GM19395 (cell line): ENCODE data around the gene GTF3C5.
"Not testable (repeated sequence)": the region's sequence is repeated elsewhere in the genome, so short reads cannot be mapped to it uniquely, and the experiment has no call there.

Experiments used
- ATAC-seq: cut with Tn5 transposase; IDR thresholded peaks from one replicate; pipeline ENCODE4 v1.9.1; 2021; ENCODE audit warnings: mild to moderate bottlenecking, moderate library complexity; ENCODE audit not compliant: unreplicated experiment

GTF3C5 gene

DNA sequence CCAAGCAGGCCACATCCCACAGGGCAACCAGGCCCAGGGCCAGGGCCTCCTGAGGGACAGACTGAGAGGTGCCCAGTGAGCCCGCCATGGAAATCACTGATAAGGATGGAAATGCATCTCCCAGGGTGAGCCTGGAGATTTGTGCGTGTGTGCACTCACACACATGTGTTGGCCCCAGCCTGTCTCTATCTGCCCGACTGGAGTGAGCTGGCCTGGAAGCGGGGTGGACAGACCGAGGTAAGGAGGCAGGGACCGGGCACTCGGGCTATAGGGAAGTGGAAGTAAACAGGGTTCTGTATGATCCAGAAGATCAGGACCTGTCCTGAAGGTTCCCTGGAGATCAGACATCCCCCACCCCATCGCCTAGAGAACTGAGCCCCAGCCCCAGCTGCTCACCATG, 34.9 kb upstream of the GTF3C5 start:
- no peak for ATAC-seq

DNA sequence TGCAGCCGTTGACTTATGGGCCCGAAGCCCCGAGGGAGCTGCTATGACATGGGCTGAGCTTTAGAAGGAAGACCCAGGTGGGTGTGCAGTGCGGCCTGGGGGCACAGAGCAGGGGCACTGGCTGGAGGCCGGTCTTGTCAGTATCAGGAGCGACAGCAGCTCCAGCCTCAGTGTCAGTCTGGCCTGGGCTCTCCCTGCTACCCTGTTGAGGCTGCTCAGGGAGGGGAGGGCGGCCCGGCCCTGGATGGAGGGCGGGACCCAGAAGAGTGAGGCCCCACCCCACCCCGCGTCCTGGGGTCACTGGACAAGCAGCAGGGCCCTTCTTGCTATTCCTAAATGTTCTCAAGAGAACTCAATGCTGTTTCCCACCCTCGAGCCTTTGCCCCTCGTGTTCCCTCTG, 34.3 kb upstream of the GTF3C5 start:
- no peak for ATAC-seq

GRCh38 chr9:132997591-132997990, 33.2 kb upstream of the GTF3C5 start:
- no peak for ATAC-seq

- not testable (repeated sequence) for ATAC-seq
Measured at GRCh38 chr9:132998221-132998620, 32.6 kb upstream of the GTF3C5 start.

GRCh38 chr9:132998831-132999635, 31.8 kb upstream of the GTF3C5 start:
- ATAC-seq = no peak

DNA sequence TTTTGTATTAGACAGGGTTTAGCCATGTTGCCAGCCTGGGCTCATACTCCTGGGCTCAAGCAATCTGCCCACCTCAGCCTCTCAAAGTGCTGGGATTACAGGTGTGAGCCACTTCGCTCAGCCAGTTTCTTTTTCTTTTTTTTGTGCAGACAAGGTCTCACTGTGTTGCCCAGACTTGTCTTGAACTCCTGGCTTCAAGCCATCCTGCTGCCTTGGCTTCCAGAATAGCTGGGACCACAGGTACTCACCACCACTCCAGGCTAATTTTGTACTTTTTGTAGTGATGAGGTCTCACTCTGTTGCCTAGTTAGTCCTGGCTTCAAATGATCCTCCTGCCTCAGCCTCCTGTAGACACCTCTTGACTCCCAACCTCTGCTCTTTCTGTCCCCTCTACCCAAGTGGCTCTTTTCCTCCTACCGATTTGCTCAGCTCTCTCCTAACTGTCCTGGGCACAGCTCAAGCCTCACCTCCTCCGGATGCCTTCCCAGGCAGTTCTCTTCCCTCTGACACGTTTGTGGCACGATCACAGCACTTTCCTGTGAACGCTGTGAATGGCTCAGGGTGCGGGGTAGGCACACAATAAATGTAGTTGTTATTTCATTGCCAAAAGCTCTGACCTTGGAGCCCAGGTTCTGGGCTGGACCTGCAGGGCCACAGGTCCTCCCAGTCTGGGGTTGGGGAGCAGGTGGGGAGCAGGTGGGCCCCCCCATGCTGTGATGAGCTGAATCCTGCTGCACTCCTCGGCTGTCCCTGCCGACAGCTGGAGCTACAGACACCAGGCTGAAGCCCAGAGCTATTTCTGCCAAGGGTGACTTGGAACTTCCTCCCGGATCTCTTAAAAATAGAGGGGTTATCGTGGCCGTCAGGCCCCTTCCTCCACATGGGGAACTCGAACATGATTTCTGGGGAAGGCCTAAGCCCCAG, 28.4 kb upstream of the GTF3C5 start:
- no peak for ATAC-seq

DNA sequence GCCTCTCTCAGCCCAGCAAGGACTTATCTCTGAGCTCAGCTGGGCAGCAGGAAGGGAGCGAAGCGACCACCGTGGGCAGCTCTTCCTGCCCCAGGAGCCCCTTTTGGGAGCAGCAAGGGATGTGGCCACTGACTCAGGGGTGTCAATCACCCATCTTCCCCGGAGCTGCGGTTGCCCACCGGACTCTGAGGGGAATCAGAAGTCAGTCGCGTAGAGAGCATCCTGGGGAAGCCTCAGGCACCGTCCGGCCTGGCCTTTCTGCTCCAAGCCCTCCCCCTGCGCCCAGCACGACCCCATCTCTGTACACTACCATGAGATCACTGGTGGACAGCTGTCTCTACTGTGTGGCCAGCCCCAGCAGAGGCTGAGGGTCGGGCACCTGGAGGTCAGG, 27.7 kb upstream of the GTF3C5 start:
- ATAC-seq = no peak

DNA sequence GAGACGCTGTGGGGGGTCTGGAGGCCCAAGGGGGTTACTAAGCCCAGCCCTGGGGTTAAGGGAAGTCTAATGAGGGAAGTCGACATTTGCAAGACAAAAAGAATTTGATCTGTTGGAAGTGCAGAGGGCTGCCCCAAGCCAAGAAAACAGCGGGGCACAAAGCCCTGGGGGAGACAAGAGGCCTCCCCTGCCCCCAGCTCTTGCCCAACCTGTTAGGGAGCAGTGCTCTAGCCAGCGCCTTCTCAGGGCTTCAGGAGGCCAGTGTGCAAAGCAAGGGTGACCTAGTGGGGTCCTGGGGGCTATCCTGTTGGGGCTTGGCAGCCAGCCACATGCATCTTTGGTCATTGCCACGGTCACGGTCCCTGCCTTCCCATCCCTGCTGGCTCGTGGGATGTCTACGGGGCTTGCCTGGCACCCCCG, 27.1 kb upstream of the GTF3C5 start:
- ATAC-seq = no peak

DNA sequence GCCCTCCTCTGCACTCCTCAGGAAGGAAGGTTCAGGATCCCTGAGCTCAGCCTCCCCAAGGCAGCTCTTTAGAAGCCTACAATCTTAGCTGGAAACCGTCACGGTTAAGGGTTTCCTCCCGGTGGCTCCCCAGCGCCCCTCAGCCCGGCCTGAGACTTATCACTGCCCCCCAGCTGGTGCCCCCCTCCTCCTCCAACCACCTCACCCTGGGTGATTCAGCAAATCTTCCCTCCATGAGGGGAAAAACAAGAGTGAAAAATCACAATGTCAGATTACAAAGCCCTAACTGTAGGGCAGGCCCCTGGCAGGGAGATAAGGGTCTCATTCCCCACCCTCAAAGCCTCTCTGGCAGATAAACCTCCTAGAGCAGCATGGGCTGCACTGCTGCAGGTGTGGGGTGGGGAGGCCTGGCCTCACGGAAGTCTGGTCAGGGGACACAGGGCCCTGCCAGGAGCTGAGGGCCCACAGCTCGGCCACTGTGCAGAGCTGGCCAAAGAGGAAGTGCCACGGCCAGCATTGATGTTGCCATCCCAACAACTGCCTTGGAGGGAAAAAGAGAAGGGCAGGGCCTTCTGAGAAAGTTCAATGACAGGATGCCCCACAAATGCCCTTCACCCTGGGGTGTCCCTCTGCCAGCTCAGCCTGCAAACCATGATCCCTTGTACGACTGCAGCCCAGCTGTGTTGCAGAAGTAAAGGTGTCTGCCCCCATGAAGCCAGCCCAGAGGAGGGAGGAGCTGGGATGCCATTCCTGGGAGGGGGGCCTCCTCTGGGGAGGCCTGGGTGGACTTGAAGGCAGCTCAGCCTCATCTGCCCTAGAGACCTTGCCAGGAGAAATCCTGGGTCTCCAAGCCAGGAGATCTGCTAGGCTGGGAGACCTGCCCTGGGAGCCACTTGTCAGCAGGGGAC, 26.5 kb upstream of the GTF3C5 start:
- no peak for ATAC-seq

DNA sequence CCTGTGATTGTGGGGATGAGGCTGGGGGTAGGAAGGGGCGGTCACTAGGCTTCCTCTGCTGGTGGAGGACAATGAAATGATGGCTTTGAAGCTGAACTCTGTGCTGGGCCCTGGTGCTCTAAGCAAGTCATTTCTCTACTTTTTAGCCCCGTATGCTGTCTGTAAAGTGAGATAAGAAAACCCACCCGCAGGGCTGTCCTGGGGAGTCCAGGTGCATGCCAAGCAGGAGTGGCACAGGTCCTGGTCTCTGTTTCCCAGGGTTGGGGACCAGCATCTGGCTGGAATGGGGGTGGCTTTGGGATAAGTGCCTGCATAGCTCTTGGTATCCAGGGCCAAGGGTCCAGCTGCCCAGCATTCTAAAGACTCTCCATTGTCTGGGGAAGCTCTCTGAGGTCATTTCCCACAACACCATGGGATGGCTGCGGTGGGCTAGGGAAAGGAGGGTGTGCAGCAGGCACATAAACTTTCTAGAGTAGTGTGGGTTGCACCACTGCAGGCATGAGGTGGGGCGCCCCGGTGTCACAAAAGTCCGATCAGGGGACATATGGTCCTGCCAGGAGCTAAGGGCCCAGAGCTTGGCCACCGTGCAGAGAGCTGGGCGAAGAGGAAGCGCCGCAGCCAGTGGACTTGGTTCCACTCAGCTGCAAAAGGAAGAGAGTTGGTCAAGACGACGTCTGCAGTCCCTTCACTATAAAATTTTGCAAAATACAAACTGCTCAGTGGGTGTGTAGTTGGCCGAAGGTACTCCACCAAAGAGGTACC, 25.6 kb upstream of the GTF3C5 start:
- ATAC-seq = no peak

DNA sequence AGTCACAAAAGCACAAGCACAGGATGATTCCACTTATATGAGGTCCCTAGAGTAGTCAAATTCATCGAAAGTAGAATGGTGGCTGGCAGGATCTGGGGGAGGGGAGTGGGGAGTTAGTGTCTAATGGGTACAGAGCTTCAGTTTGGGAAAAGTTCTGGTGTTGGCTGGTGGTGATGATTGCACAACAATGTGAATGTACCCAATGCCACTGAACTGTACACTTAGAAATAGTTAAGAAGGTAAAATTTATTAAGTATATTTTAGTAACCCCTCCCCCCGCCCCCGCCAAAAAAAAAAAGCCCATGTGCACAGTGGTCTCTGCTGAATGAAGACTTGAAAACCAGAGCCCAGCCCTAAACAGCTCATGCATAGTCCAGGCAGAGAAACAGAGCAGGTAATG, 24.8 kb upstream of the GTF3C5 start:
- no peak for ATAC-seq

DNA sequence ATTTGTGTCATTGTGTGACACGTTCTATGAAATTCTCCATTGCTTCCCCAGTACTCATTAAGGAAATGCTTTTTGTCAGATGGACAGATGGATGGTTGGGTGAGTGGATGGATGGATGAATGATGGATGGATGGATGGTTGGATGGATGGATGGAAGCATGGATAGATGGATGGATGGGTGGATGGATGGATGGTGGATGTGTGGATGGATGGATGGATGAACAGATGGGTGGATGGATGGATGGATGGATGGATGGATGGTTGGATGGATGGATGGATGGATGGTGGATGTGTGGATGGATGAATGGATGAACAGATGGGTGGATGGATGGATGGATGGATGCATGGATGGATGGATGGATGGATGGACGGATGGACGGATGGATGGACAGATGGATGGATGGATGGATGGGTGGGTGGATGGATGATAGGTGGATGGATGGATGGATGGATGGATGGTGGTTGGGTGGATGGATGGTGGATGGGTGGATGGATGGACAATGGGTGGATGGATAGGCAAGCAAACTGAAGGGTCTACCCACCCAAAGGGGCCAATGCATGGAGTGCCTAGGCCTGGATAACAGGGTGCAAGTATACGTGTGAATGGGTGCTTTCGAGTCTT, 24.0 kb upstream of the GTF3C5 start:
- ATAC-seq = no peak

DNA sequence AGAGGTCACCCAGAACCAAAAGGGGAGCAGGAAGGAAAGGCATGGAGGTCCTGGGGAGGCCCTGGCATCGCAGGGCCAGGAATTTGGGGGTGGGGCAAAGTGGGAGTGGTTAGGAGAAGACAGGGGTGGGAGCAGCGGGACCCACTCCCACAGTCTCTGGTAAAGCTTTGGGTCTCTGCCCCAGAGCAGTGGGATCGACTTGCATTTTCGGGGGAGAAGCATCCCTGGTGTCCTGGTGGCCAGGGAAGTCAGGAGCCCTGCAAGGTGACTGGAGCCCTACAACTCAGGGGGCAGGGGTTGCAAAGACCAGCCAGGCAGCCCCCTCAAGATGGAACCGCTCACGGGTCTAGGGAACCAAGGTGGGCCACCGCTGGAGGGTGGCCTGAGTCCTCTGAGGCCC, 22.4 kb upstream of the GTF3C5 start:
- ATAC-seq = no peak

DNA sequence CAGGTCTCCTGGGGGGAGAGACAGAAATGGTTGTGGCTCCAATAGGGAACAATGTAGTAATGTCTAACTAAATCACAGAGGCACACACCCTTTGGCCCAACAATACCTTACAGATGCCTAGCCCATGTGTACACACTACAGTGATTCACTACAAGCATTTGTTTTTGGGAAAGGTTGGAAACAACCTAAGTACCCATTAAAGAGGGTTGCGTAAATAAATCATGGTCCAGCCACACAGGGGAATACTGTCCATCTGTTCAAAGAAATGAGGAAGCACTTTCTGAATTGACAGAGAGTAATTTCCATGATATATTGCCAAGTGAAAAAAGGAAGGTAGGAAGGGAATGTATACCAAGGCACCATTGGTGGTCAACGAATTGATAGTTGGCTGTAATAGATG, 22.0 kb upstream of the GTF3C5 start:
- ATAC-seq = no peak

GRCh38 chr9:133009906-133010582, 20.8 kb upstream of the GTF3C5 start:
- ATAC-seq = no peak

- ATAC-seq = no peak
Measured at GRCh38 chr9:133014696-133015095, 16.1 kb upstream of the GTF3C5 start.

- no peak for ATAC-seq
Measured at GRCh38 chr9:133023117-133023890, 7.5 kb upstream of the GTF3C5 start.

DNA sequence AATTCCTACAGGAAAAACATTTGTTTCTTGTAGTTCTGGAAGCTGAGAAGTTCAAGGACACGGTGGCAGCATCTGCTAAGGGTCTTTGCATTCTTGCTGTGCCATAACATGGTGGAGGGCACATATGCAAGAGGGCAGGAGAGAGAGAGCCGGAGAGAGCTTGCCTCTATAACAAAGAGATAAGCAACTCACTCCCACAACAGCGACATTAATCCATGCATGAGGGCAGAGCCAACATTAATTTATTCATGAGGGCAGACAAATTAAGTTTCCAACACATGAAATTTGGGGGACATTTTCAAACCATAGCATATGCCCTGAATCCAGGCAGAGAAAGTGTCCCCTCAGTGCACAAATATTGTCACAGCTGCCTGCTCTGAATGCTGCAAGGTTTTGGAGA, 4.4 kb upstream of the GTF3C5 start:
- ATAC-seq = no peak

DNA sequence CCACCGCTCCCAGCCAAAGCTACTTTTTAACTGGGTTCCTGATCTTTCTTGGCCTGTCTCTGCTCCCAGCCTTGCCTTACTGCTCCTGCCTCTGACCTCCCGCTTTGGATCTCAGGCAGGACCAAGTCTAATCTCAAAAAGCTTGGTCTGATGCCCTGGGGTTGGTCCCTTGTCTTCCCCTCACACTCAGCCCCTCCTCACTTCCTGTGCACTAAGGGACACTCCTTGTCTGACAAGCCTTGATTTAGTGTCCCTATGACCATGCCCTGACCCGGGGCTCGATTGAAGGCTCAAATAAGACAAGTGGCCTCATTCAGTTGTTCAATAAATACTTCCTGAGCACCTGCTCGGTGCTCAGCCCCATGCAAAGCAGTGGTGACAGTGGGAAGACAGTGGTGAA, 3.7 kb upstream of the GTF3C5 start:
- no peak for ATAC-seq
